Choroid plexus epithelial cell (primary cell): Measurements from ENCODE around the gene TUBD1.
"Not testable (repeated sequence)": the region's sequence is repeated elsewhere in the genome, so short reads cannot be mapped to it uniquely, and the experiment has no call there.

Experiments
- DNase-seq: peaks from one replicate; pipeline ENCODE4 v3.0.0-alpha.2; 2010; ENCODE audit warnings: low read depth
- H3K4me3 ChIP-seq: 2 replicates; pipeline ENCODE4 v1.5.1; 2011; ENCODE audit warnings: low read depth, mild to moderate bottlenecking, control low read depth, low read length, moderate library complexity
- CTCF ChIP-seq: conservative IDR thresholded peaks from 2 replicates; pipeline ENCODE4 v1.5.1; 2011; ENCODE audit warnings: low read depth, mild to moderate bottlenecking, control low read depth, inconsistent platforms, low read length, moderate library complexity

Gene TUBD1

DNA sequence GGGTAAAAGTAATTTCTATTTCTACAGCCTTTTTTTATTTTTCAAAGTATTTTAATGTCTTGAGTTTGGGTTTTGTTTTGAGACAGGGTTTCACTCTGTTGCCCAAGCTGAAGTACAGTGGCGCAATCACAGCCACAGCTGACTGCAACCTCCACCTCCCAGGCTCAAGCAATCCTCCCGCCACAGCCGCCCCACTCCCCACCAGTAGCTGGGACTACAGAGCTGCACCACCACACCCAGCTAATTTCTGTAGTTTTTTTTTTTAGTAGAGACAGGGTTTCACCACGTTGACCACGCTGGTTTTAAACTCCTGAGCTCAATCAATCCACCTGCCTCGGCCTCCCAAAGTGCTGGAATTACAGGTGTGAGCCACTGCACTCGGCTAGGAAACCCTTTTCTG is 44.0 kb downstream of the TUBD1 start:
- H3K4me3 ChIP-seq = no peak overlapping the region
- no peak for TF ChIP-seq CTCF
- DNase-seq = peak; percentile 91

- no peak for TF ChIP-seq CTCF
- no peak overlapping the region for H3K4me3 ChIP-seq
- no peak for DNase-seq
Observed at GRCh38 chr17:59848385-59848668, 44.4 kb downstream of the TUBD1 start.

GRCh38 chr17:59846394-59847165 is 46.2 kb downstream of the TUBD1 start:
- H3K4me3 ChIP-seq = no peak overlapping the region
- DNase-seq = peak; percentile 92
- no peak for TF ChIP-seq CTCF

DNA sequence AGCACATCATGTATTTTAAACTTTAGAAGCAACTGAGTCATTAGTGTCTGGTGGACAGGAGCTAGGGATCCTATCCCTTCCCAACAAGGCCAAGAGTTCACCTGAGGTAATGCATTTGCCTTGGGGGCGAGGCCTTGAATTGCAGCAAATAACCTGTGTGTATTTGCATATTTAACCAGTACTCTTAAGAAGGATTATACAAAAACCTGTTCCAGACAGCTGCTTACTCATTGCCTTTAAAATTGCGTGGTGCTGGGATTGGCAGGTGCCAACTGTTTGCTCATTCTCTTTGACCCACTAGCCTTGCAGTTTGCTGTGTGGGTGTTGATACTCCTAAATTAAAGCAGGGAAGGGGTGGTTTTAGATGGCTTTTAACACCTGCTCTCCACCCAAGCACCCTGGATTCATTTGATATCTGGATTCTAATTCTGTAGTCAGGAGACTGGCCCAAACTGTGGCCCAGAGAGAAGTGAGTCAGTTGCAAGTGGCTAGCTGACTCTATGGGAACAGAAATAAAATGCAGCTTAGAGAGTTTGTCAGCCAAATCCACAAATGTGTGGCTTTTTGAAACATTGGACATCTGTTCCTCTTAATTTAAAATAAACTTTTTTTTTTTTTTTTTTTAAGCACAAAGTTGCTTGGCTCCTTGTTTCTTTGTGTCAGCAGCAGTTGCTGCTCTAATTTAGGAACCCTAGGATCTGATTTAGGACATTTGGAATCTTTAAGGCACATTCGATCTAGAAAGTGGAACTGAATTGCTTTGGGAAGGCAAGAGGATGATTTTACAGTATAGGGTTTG is 46.9 kb downstream of the TUBD1 start:
- TF ChIP-seq CTCF = no peak
- H3K4me3 ChIP-seq = no peak overlapping the region
- peak; percentile 90 for DNase-seq

GRCh38 chr17:59844884-59845594 is 47.7 kb downstream of the TUBD1 start:
- DNase-seq = peak; percentile 84
- H3K4me3 ChIP-seq = no peak overlapping the region
- no peak for TF ChIP-seq CTCF

DNA sequence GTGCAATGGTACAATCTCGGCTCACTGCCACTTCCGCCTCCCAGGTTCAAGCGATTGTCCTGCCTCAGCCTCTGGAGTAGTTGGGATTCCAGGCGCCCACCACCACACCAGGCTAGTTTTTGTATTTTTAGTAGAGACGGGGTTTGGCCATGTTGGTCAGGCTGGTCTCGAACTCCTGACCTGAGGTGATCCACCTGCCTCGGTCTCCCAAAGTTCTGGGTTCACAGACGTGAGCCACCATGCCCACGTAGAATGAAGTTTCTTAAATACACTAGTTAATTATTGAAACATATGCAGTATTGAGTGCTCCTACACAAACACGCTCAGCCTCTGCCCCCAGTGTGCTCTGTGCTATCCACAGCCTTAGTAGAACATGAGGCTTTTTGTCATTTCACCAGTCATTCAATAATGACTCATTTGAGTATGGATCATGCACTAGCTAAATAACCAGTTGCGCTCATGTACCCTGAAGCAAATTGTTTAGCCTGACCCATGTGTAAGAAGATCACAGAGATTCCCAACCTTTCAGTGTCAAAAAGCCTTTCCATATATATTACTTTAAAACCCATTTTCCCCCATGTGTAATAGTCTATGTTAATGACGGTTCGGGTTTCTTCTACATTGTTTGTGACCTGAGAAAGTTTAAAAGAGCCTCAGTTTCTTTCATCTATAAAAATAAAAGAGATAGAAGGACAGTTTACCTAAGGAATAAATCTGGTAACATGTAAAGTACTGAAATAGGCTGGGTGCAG is 49.7 kb downstream of the TUBD1 start:
- DNase-seq = peak; percentile 97
- TF ChIP-seq CTCF = no peak
- H3K4me3 ChIP-seq = peak overlapping the region; percentile 83

- H3K4me3 ChIP-seq = peak overlapping the region; percentile 83
- not testable (repeated sequence) for DNase-seq
Observed at GRCh38 chr17:59841882-59842263, 50.9 kb downstream of the TUBD1 start.

DNA sequence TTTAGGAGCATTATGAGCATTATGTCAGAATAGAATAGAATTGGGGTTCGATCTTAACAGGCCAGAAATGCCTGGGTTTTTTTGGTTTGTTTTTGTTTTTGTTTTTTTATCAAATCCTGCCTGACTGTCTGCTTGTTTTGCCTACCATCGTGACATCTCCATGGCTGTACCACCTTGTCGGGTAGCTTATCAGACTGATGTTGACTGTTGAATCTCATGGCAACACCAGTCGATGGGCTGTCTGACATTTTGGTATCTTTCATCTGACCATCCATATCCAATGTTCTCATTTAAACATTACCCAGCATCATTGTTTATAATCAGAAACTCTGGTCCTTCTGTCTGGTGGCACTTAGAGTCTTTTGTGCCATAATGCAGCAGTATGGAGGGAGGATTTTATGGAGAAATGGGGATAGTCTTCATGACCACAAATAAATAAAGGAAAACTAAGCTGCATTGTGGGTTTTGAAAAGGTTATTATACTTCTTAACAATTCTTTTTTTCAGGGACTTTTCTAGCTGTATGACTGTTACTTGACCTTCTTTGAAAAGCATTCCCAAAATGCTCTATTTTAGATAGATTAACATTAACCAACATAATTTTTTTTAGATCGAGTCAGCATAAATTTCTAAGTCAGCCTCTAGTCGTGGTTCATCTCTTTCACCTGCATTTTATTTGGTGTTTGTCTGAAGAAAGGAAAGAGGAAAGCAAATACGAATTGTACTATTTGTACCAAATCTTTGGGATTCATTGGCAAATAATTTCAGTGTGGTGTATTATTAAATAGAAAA is 51.5 kb downstream of the TUBD1 start:
- peak overlapping the region; percentile 83 for H3K4me3 ChIP-seq
- peak; percentile 76 for DNase-seq
